Endometrial microvascular endothelial cells (primary cell): ENCODE results near the gene B4GALT1. TPM values are rescaled to one million over a fixed set of nuclear protein-coding genes. Genes with fewer than 3 reads are reported as not detected.

ENCODE experiments used
- in situ Hi-C: cut with HindIII; loops from 2 replicates; pipeline ENCODE4 v1.10.0; 2017; ENCODE audit warnings: low sequenced_read_pairs, low pct_unique_long_range_greater_than_20kb; ENCODE audit errors: inconsistent ontology term
- total RNA-seq: library from RNA; depleted of rRNA; stranded (reverse); fragments of >200 nt; gene quantifications from one replicate; pipeline ENCODE4 v1.2.3, GENCODE V29; 2015; ENCODE audit errors: inconsistent ontology term

B4GALT1 gene
- total RNA-seq, 1 donor from 2014 or later = 27.0 TPM

DNA sequence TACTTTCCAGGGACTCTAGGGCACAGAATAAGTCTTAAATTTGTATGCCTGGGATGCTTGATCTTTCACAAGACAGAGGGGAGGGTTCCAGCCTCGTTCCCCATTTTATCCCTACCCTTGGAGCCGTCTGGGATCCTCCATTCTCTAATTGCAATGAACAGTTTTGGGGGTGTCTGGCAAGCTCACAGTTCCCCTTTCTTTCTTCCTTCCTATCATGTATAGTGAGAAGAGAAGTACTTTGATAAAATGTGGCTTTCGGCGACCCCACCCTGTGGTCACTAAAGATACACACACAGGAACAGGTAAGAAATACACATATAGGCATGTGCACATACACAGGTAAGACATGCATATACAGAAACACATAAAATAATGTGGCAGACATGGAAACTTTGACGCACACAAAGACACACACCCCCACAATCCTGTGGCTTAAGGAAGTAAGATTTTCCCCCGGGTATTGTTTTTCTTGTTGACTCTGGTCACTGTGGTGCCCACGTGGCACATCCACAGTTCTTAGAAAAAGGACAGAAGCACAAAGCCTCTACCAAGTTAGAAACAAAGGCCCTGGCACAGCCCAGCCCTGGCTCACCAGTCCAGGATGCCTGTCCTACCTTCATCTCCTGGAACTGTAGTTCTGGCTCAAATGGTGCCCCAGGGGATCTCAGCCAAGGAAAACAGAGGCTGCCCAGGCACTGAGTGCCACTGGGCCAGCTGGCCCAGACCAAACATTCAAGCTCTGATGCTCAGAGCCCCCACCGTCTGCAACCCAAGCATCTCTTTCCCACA is 84.4 kb downstream of the B4GALT1 start:
- in situ Hi-C loops = no loop called here

DNA sequence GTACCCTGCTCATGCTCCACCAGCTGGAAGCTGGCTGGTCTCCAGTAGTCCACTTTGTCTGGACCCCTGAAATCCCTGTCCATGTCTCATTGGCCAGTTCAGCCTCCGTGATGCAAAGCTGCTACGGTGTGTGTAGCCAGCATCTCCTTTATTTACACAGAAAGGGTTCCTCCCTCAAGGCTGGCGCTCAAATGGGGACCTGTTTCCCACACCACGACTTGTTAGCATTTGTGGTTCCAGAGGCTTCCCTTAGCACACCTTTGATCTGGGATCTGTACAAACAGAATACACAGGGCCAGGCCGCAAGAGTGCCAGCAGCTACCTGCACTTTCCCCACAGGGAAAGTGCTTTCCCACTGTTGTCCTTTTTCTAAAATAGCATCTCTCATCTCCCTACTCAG is 85.0 kb downstream of the B4GALT1 start:
- in situ Hi-C loops = no loop called here

- in situ Hi-C loops = no loop called here
These were observed 85.8 kb downstream of the B4GALT1 start for GRCh38 chr9:33081128-33081851.

GRCh38 chr9:33080534-33080933 is 86.6 kb downstream of the B4GALT1 start:
- in situ Hi-C loops = no loop called here

- in situ Hi-C loops = loop anchor here (10.0 kb wide), 1 partner anchor 148 kb away; no protein-coding TSS in a partner anchor
These were observed 90.8 kb downstream of the B4GALT1 start, which contains the start of gene SMU1 for GRCh38 chr9:33076046-33077004. SMU1 (minus strand) TSS chr9:33076674; CDS start chr9:33076608, 66 bp downstream.

- in situ Hi-C loops = no loop called here
These were observed 98.1 kb downstream of the B4GALT1 start for GRCh38 chr9:33068991-33069390.

- in situ Hi-C loops = no loop called here
These were observed 101.7 kb downstream of the B4GALT1 start for GRCh38 chr9:33065157-33066076.

Other genes with a start within 250 kb of the B4GALT1 start
- 30.9 TPM for gene APTX, start 165.7 kb downstream of the B4GALT1 start, total RNA-seq
- gene DNAJA1, start 142.1 kb downstream of the B4GALT1 start, total RNA-seq = 207 TPM
- gene SMU1, start 90.7 kb downstream of the B4GALT1 start, total RNA-seq = 21.9 TPM
- not detected for gene SPINK4, start 72.8 kb upstream of the B4GALT1 start, total RNA-seq
- 41.4 TPM for gene BAG1, start 97.4 kb upstream of the B4GALT1 start, total RNA-seq
- 69.4 TPM for gene CHMP5, start 97.7 kb upstream of the B4GALT1 start, total RNA-seq
- 24.3 TPM for gene NFX1, start 123.2 kb upstream of the B4GALT1 start, total RNA-seq
- not detected for gene AQP7, start 235.2 kb upstream of the B4GALT1 start, total RNA-seq